Right kidney (tissue), 9 donors: Measurements from ENCODE around the gene RPRML.
"Not testable (repeated sequence)": the region's sequence is repeated elsewhere in the genome, so short reads cannot be mapped to it uniquely, and the experiment has no call there.

Experiments
- DNase-seq: peaks from one replicate; pipeline ENCODE4 v3.0.0-alpha.2; 2016
- long read RNA-seq, 8 donors: transcript quantifications; one replicate each; lab custom pipeline, GENCODE V29; 2026

RPRML gene
- long read RNA-seq, donor 1, partial matches to known transcripts = 0 of 1 reads
- long read RNA-seq, donor 1, other reads (novel, unspliced or antisense) = 0 of 1 reads
- long read RNA-seq, donor 2 = 0 reads
- long read RNA-seq, donor 3 = 0 reads
- long read RNA-seq, donor 4 = 0 reads
- long read RNA-seq, donor 5 = 0 reads
- long read RNA-seq, donor 6, partial matches to known transcripts = 0 of 1 reads
- long read RNA-seq, donor 6, other reads (novel, unspliced or antisense) = 0 of 1 reads
- long read RNA-seq, donor 7 = 0 reads
- long read RNA-seq, donor 8 = 0 reads

GRCh38 chr17:46979147-46979863 is at the start of gene RPRML:
TSS of gene RPRML (minus strand) at chr17:46979253. CDS start at chr17:46979007, 246 bp downstream.
- DNase-seq = no peak

GRCh38 chr17:47016966-47017365 is 37.9 kb upstream of the RPRML start:
- not testable (repeated sequence) for DNase-seq

GRCh38 chr17:47013341-47013740 is 34.3 kb upstream of the RPRML start:
- no peak for DNase-seq

GRCh38 chr17:47012457-47012856 is 33.4 kb upstream of the RPRML start:
- DNase-seq = no peak

- no peak for DNase-seq
Measured at GRCh38 chr17:47009759-47010594, 30.9 kb upstream of the RPRML start.

- DNase-seq = no peak
Measured at GRCh38 chr17:47004906-47005305, 25.9 kb upstream of the RPRML start.

- DNase-seq = not testable (repeated sequence)
Measured at GRCh38 chr17:47003864-47004263, 24.8 kb upstream of the RPRML start.

- no peak for DNase-seq
Measured at GRCh38 chr17:46995841-46996571, 17.0 kb upstream of the RPRML start.

GRCh38 chr17:46994993-46995392 is 15.9 kb upstream of the RPRML start:
- DNase-seq = no peak

GRCh38 chr17:46991617-46992016 is 12.6 kb upstream of the RPRML start:
- peak; percentile 9 for DNase-seq

- DNase-seq = no peak
Measured at GRCh38 chr17:46989637-46990431, 10.8 kb upstream of the RPRML start.

- DNase-seq = not testable (repeated sequence)
Measured at GRCh38 chr17:46987927-46988326, 8.9 kb upstream of the RPRML start.

GRCh38 chr17:46986366-46986765 is 7.3 kb upstream of the RPRML start:
- no peak for DNase-seq

GRCh38 chr17:46984892-46985291 is 5.8 kb upstream of the RPRML start:
- no peak for DNase-seq

GRCh38 chr17:46984341-46984740 is 5.3 kb upstream of the RPRML start:
- no peak for DNase-seq

- DNase-seq = no peak
Measured at GRCh38 chr17:46983782-46984181, 4.7 kb upstream of the RPRML start.

GRCh38 chr17:46982577-46982976 is 3.5 kb upstream of the RPRML start:
- DNase-seq = no peak

- DNase-seq = peak; percentile 68
Measured at GRCh38 chr17:46978489-46979146, 435 bp downstream of the RPRML start.

- DNase-seq = peak; percentile 19
Measured at GRCh38 chr17:46977750-46978488, 1.1 kb downstream of the RPRML start.

GRCh38 chr17:46977348-46977747 is 1.7 kb downstream of the RPRML start:
- peak; percentile 19 for DNase-seq
